ENCODE data around the gene MINDY3.

The MINDY3 gene

DNA sequence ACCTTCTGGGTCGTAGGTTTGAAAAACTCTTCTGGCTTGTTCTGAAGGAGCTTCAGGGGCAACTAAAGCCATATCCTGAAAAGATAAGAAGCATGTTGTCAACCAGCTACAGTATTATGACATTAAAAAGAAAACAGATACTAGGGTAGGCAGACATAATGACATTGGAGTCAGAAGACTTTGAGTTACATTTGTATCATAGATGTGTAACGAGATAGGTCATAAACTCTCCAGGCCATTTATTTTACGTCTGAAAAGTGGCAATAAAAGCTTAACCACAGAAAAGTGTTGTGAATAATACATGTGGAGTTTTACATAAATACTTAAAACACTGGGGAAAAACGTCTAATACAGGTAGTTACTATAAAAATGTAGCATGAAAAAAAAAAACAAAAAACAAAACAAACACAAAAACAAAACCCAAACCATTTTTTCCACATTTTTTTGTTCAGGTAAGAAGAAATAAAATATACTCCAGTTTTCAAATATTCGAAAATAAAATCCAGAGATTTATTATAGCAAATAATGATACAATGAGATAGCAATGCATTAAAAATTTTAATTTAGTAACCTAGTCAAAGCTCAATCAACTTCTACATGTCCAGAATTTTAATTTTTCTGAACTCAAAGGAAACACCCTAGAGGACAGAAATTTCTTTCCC, 64.1 kb downstream of the MINDY3 start (continued):
- TF ChIP-seq ZNF776 (tag by site-specific recombination; IDR thresholded peaks at IDR 0.05; ENCODE audit: borderline replicate concordance) = no peak
- TF ChIP-seq SP7 (tag by site-specific recombination; IDR thresholded peaks at IDR 0.05) = peak; percentile 95
- no peak for TF ChIP-seq SP3 (tag by site-specific recombination; IDR thresholded peaks at IDR 0.05)
- no peak for TF ChIP-seq ZNF416 (tag by site-specific recombination; IDR thresholded peaks at IDR 0.05)
- no peak for TF ChIP-seq ZFHX2 (tag by site-specific recombination; conservative IDR thresholded peaks at IDR 0.05)
- TF ChIP-seq MZF1 (tag by site-specific recombination; IDR thresholded peaks at IDR 0.05; ENCODE audit: borderline replicate concordance) = peak; percentile 48
- peak; percentile 54; the same call in 1 of the 2 replicates for TF ChIP-seq ZNF600 (tag by site-specific recombination; IDR thresholded peaks at IDR 0.05)
- peak; percentile 92 for TF ChIP-seq GLI2 (tag by site-specific recombination; IDR thresholded peaks at IDR 0.05; ENCODE audit: borderline replicate concordance, low read depth)
- TF ChIP-seq FEZF1 (tag by site-specific recombination; IDR thresholded peaks at IDR 0.05) = peak; percentile 98
- TF ChIP-seq ZNF792 (tag by site-specific recombination; IDR thresholded peaks at IDR 0.05) = peak; percentile 71; the same call in 1 of the 2 replicates
- TF ChIP-seq, protein P1, sequence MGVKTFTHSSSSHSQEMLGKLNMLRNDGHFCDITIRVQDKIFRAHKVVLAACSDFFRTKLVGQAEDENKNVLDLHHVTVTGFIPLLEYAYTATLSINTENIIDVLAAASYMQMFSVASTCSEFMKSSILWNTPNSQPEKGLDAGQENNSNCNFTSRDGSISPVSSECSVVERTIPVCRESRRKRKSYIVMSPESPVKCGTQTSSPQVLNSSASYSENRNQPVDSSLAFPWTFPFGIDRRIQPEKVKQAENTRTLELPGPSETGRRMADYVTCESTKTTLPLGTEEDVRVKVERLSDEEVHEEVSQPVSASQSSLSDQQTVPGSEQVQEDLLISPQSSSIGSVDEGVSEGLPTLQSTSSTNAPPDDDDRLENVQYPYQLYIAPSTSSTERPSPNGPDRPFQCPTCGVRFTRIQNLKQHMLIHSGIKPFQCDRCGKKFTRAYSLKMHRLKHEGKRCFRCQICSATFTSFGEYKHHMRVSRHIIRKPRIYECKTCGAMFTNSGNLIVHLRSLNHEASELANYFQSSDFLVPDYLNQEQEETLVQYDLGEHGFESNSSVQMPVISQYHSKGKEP (tag by site-specific recombination; IDR thresholded peaks at IDR 0.05) = peak; percentile 84
- peak; percentile 76 for TF ChIP-seq ZBTB17 (tag by site-specific recombination; IDR thresholded peaks at IDR 0.05)
- TF ChIP-seq, protein P2, sequence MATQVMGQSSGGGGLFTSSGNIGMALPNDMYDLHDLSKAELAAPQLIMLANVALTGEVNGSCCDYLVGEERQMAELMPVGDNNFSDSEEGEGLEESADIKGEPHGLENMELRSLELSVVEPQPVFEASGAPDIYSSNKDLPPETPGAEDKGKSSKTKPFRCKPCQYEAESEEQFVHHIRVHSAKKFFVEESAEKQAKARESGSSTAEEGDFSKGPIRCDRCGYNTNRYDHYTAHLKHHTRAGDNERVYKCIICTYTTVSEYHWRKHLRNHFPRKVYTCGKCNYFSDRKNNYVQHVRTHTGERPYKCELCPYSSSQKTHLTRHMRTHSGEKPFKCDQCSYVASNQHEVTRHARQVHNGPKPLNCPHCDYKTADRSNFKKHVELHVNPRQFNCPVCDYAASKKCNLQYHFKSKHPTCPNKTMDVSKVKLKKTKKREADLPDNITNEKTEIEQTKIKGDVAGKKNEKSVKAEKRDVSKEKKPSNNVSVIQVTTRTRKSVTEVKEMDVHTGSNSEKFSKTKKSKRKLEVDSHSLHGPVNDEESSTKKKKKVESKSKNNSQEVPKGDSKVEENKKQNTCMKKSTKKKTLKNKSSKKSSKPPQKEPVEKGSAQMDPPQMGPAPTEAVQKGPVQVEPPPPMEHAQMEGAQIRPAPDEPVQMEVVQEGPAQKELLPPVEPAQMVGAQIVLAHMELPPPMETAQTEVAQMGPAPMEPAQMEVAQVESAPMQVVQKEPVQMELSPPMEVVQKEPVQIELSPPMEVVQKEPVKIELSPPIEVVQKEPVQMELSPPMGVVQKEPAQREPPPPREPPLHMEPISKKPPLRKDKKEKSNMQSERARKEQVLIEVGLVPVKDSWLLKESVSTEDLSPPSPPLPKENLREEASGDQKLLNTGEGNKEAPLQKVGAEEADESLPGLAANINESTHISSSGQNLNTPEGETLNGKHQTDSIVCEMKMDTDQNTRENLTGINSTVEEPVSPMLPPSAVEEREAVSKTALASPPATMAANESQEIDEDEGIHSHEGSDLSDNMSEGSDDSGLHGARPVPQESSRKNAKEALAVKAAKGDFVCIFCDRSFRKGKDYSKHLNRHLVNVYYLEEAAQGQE (tag by site-specific recombination; IDR thresholded peaks at IDR 0.05) = 0 out of 2 replicates have a peak, but pooled peaks have one; percentile 10
- TF ChIP-seq, protein P3, sequence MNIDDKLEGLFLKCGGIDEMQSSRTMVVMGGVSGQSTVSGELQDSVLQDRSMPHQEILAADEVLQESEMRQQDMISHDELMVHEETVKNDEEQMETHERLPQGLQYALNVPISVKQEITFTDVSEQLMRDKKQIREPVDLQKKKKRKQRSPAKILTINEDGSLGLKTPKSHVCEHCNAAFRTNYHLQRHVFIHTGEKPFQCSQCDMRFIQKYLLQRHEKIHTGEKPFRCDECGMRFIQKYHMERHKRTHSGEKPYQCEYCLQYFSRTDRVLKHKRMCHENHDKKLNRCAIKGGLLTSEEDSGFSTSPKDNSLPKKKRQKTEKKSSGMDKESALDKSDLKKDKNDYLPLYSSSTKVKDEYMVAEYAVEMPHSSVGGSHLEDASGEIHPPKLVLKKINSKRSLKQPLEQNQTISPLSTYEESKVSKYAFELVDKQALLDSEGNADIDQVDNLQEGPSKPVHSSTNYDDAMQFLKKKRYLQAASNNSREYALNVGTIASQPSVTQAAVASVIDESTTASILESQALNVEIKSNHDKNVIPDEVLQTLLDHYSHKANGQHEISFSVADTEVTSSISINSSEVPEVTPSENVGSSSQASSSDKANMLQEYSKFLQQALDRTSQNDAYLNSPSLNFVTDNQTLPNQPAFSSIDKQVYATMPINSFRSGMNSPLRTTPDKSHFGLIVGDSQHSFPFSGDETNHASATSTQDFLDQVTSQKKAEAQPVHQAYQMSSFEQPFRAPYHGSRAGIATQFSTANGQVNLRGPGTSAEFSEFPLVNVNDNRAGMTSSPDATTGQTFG (tag by site-specific recombination; IDR thresholded peaks at IDR 0.05; ENCODE audit: borderline replicate concordance) = no peak
- no peak for TF ChIP-seq ZNF777 (tag by site-specific recombination; IDR thresholded peaks at IDR 0.05; ENCODE audit: borderline replicate concordance)
- no peak for TF ChIP-seq ZNF791 (tag by site-specific recombination; IDR thresholded peaks at IDR 0.05)
- TF ChIP-seq ZNF571 (tag by site-specific recombination; IDR thresholded peaks at IDR 0.05) = no peak
- TF ChIP-seq SCRT1 (tag by site-specific recombination; IDR thresholded peaks at IDR 0.05; ENCODE audit: borderline replicate concordance) = peak; percentile 91
- no peak for TF ChIP-seq ZNF510 (tag by site-specific recombination; IDR thresholded peaks at IDR 0.05; ENCODE audit: insufficient replicate concordance)
- no peak for TF ChIP-seq ZNF658 (tag by site-specific recombination; IDR thresholded peaks at IDR 0.05)
- TF ChIP-seq ZNF555 (tag by site-specific recombination; conservative IDR thresholded peaks at IDR 0.05) = no peak
- no peak for TF ChIP-seq ZNF274 (IDR thresholded peaks at IDR 0.05; ENCODE audit: low read length)
- no peak for TF ChIP-seq ZNF274 (tag by site-specific recombination; IDR thresholded peaks at IDR 0.05; ENCODE audit: borderline replicate concordance)
- TF ChIP-seq ZNF670 (tag by site-specific recombination; IDR thresholded peaks at IDR 0.05; ENCODE audit: low read depth) = no peak
- TF ChIP-seq, protein P4, sequence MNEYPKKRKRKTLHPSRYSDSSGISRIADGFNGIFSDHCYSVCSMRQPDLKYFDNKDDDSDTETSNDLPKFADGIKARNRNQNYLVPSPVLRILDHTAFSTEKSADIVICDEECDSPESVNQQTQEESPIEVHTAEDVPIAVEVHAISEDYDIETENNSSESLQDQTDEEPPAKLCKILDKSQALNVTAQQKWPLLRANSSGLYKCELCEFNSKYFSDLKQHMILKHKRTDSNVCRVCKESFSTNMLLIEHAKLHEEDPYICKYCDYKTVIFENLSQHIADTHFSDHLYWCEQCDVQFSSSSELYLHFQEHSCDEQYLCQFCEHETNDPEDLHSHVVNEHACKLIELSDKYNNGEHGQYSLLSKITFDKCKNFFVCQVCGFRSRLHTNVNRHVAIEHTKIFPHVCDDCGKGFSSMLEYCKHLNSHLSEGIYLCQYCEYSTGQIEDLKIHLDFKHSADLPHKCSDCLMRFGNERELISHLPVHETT (tag by site-specific recombination; IDR thresholded peaks at IDR 0.05) = peak; percentile 96
- TF ChIP-seq, protein P5, sequence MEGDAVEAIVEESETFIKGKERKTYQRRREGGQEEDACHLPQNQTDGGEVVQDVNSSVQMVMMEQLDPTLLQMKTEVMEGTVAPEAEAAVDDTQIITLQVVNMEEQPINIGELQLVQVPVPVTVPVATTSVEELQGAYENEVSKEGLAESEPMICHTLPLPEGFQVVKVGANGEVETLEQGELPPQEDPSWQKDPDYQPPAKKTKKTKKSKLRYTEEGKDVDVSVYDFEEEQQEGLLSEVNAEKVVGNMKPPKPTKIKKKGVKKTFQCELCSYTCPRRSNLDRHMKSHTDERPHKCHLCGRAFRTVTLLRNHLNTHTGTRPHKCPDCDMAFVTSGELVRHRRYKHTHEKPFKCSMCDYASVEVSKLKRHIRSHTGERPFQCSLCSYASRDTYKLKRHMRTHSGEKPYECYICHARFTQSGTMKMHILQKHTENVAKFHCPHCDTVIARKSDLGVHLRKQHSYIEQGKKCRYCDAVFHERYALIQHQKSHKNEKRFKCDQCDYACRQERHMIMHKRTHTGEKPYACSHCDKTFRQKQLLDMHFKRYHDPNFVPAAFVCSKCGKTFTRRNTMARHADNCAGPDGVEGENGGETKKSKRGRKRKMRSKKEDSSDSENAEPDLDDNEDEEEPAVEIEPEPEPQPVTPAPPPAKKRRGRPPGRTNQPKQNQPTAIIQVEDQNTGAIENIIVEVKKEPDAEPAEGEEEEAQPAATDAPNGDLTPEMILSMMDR (tag by site-specific recombination; IDR thresholded peaks at IDR 0.05) = no peak
- 0 out of 2 replicates have a peak, but pooled peaks have one; percentile 3 for TF ChIP-seq ZNF426 (tag by site-specific recombination; IDR thresholded peaks at IDR 0.05)
- no peak for TF ChIP-seq ZBTB48 (tag by site-specific recombination; IDR thresholded peaks at IDR 0.05)
- peak; percentile 92 for TF ChIP-seq WT1 (tag by site-specific recombination; IDR thresholded peaks at IDR 0.05)
- TF ChIP-seq MYNN (tag by site-specific recombination; IDR thresholded peaks at IDR 0.05; ENCODE audit: borderline replicate concordance) = no peak; the same call in 1 of the 2 replicates

All from HEK293 (cell line).